HG02870 (cell line): ENCODE data around the gene ATP9B.
A peak's percentile ranks its signal among the peaks of the same experiment; 100 is the strongest.

ENCODE experiments used
- ATAC-seq: cut with Tn5 transposase; IDR thresholded peaks from one replicate; pipeline ENCODE4 v1.9.1; 2021; ENCODE audit warnings: mild to moderate bottlenecking, moderate library complexity; ENCODE audit not compliant: unreplicated experiment

ATP9B gene

GRCh38 chr18:79404567-79404910 lies 335.3 kb downstream of the ATP9B start:
- ATAC-seq: peak; percentile 33

- peak; percentile 27 for ATAC-seq
Measured at GRCh38 chr18:79405019-79405780, 336.0 kb downstream of the ATP9B start.

GRCh38 chr18:79405781-79406575 lies 336.8 kb downstream of the ATP9B start:
- ATAC-seq: peak; percentile 48

- ATAC-seq: no peak
Measured at GRCh38 chr18:79406708-79407107, 337.5 kb downstream of the ATP9B start.

- no peak for ATAC-seq
Measured at GRCh38 chr18:79409313-79409712, 340.1 kb downstream of the ATP9B start.

GRCh38 chr18:79410171-79410641 lies 341.0 kb downstream of the ATP9B start:
- ATAC-seq: no peak

- ATAC-seq: no peak
Measured at GRCh38 chr18:79410731-79411613, 341.8 kb downstream of the ATP9B start.

GRCh38 chr18:79411614-79412526 lies 342.7 kb downstream of the ATP9B start:
- ATAC-seq: no peak

DNA sequence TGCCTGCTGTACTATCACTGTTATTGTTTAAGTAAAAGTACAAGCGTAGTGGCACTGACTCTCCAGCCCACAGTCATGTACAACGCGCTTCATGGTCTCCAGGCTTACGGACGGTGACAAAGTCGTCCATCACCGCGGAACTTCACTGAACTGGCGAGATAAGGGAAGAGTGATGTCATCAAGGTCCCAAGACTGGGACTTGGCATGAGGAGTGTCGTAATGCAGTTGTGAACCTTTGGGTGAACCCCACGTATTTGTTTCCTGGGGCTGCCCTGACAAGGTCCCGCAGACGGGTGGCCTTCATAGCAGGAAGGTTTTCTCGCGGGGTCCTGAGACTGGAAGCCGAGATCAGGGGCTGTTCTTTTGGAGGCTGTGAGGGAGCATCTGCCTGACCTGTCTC lies 343.8 kb downstream of the ATP9B start:
- ATAC-seq: no peak

DNA sequence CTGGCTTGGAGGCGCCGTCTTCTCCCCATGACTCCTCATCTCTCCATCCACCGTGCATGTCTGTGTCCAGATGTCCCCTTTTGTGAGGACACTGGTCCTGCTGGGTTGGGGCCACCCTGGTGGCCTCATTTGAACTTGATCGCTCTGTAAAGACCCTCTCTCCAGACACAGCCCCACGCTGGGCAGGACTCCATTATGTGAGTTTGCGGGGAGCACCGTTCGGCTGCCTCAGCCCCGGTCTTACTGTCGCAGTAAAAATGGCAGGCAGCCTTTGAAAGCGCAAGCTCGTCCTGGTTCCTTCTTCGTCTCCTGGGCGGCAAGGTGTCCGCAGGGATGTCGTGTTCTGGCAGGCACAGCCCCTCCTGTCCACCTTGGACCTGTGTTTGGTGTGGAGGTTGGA lies 344.2 kb downstream of the ATP9B start:
- ATAC-seq: no peak

DNA sequence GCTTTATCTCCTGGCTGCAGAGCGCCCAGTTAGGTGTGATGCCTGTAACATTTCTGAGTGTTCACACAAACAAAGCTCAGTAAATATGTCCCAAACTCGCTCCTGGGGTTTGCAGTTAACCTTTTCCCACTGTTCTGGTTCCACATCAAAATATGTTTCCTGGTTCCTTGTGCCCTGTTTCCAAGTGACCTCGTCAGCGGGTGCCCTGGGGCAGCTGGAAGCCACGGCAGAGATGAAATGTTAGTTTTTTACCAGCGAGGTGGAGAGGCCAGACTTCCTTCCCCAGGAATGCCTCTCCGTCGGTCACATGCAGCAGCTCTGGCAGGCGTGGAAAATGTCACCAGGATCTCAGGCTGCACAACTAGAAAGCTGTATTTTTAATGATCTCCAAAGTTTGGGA lies 344.7 kb downstream of the ATP9B start:
- ATAC-seq: no peak

DNA sequence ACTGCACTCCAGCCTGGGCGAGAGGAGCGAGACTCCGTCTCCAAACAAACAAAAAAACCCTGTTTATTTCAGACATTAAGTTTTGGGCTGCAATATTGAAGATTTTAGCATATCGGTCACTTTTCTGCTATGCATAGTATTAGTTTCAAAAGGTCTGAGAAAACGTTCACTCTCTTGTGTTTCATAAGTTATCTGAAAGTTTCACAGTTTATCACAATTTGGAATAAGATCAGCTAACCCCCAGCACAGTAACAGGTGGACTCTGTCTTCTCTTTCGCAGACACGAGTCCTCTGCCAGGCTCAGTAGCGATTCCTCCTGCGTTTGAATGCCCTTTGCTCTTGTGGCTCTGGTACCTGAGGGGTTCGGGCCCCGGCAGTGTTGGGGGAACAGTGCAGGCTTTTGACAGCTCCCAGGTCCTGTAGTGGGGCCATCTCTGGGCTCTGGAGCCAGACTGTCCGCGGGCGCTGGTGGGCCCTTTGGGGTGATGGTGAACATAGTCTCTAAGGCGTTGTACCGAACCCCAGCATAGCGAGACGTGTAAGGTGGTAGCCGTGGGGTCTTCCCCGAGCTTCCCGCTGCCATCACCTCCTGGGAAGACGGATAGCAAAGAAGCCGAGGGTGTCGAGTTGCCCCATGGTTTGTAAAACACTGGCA lies 347.0 kb downstream of the ATP9B start:
- ATAC-seq: peak; percentile 83

GRCh38 chr18:79416677-79417052 lies 347.5 kb downstream of the ATP9B start:
- no peak for ATAC-seq

GRCh38 chr18:79418236-79418635 lies 349.0 kb downstream of the ATP9B start:
- ATAC-seq: no peak

GRCh38 chr18:79418642-79419041 lies 349.4 kb downstream of the ATP9B start:
- no peak for ATAC-seq

DNA sequence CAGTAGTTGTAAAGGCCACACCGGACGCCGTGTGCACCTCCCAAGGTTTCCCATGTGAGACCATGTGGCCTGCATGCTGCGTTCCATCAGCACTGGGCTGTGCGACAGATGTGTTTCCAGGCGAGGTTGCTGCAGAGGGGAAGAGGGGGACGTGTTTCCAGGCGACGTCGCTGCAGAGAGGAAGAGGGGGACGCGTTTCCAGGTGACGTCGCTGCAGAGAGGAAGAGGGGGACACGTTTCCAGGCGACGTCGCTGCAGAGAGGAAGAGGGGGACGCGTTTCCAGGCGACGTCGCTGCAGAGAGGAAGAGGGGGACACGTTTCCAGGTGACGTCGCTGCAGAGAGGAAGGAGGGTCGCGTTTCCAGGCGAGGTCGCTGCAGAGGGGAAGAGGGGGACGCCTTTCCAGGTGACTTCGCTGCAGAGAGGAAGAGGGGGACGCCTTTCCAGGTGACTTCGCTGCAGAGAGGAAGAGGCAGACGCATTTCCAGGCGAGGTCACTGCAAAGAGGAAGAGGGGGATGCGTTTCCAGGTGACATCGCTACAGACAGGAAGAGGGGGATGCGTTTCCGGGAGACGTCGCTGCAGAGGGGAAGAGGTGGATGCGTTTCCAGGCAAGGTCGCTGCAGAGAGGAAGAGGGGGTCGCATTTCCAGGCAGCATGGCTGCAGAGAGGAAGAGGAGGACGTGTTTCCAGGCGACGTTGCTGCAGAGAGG lies 351.0 kb downstream of the ATP9B start:
- no peak for ATAC-seq

- no peak for ATAC-seq
Measured at GRCh38 chr18:79421275-79421857, 352.2 kb downstream of the ATP9B start.

- no peak for ATAC-seq
Measured at GRCh38 chr18:79422022-79422782, 353.0 kb downstream of the ATP9B start.
